ENCODE data around the gene UCKL1.

The UCKL1 gene

DNA sequence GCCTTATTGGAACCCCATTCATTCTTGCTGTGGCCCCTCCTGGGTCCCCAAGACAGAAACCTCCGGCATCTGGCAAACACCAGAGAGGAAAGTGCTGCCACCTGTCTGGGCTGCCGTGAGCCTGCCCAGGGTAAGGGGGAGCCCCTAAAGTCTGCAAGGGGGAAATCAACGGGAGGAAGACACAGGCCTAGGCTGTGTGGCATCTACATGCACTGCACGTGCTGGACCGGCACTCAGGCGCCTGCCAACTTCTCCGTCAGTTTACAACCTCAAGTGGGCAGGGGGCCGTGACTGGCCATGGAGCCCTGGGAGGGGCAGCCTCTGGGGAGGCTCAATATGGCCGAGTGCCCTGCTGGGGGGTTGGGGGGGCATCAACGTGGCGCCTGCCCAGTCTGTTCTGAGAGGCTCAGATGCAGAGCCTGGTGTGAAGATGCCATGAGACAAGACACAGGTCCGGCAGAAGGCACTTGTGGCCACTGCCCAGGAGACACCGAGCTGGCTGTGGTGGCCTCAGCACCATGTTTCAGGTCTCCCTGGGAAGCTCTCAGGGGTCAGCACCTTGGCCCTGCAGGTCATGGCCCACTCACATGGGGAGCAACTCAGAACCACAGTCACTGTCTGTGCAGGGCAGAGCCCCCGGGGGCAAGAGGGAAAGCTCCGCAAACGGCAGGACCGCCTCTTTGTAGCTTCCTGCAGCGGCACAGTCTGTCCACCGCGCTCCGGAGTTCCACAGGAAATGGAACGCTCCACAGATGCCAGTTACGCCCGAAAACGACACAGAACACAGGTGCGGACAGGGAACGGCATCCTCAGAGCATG, 8.4 kb downstream of the UCKL1 start:
- H3K4me3 ChIP-seq (ENCODE audit: low read depth, low read length) = no peak overlapping the region
- no peak for DNase-seq (ENCODE audit: low read depth)
- TF ChIP-seq CTCF (IDR thresholded peaks at IDR 0.05; ENCODE audit: low read depth, low read length) = no peak
- no peak for TF ChIP-seq MAX (IDR thresholded peaks at IDR 0.05; ENCODE audit: low read depth, low read length)
- no peak for TF ChIP-seq MYC (IDR thresholded peaks at IDR 0.05; ENCODE audit: low read depth, low read length)

DNA sequence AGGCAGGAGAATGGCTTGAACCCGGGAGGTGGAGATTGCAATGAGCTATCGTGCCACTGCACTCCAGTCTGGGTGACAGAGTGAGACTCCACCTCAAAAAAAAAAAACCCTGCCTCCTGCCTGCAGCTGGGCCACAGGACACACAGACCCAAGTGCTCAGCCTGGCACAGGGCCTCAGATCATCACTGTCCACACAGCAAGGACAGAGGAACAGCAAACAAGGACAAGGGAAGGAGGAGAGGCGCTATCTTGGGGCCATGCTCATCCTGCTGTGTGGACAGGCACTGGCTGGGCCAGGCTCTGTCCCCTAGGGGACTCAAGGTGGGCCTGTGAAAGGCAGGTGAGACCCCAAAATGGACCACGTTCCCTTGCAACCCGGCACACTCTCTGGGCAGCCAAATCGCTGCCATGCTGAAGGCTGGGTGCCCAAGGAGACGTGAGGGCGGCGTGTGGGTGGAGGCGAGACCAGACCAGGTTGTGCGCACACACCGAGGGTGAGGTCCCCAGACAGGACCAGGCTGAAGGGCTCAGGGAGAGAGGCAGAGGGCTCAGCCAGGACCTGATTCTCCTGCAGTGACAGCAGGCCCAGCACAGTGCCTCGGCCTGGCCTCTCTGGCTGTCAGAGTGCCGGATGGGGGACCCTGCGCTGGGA, 9.1 kb downstream of the UCKL1 start:
- no peak for TF ChIP-seq MYC (IDR thresholded peaks at IDR 0.05; ENCODE audit: low read depth, low read length)
- no peak for TF ChIP-seq MAX (IDR thresholded peaks at IDR 0.05; ENCODE audit: low read depth, low read length)
- no peak for TF ChIP-seq POLR2A (IDR thresholded peaks at IDR 0.05; ENCODE audit: extremely low read depth, insufficient read length)
- no peak for TF ChIP-seq CTCF (IDR thresholded peaks at IDR 0.05; ENCODE audit: low read depth, low read length)
- H3K4me3 ChIP-seq (ENCODE audit: low read depth, low read length) = no peak overlapping the region
- no peak for DNase-seq (ENCODE audit: low read depth)

DNA sequence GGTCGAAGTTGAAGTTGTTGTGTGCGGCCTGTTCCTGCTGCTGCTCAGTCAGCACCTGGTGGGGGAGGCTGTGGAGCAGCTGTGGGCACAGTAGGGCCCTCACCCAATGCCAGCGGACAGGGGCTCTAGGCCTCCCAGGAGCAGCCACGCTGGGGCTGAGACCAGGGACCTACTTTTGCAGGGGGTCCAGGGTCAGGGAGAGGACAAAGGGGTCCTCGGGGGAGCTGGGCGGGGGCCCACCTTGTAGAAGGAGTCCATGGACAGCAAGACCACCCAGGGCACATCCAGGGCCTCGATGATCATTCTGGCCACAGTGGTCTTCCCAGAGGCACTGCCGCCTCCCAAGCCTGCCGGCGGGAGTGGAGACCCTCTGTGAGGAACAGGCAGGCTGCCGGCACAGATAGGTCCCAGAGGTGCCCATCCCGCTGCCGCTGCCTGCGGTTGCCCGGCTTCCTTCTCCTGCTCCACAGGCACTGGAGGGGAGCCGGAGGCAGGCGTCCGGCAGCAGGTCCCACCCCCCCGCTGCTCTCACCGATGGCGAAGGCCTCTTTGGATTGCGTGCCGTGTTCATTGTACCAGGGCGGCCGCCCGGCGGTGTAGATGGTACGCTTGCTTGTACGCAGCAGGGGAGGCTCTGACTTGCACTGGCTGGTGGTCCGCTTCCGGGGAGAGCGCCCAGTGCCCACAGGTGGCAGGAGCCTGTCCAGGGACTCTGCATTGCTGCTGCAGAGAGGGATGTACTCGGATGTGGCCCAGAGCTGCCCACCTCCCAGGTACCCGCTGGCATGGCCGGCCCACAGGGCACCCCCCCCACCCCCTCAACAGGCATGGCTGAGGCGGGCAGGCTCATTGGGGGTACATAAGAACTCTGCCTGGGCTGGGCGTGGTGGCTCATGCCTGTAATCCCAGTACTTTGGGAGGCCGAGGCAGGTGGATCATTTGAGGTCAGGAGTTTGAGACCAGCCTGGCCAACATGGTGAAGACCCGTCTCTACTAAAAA, 10.0 kb downstream of the UCKL1 start:
- TF ChIP-seq MAX (IDR thresholded peaks at IDR 0.05; ENCODE audit: low read depth, low read length) (no peak), POLR2A (IDR thresholded peaks at IDR 0.05; ENCODE audit: extremely low read depth, insufficient read length) (no peak), CTCF (IDR thresholded peaks at IDR 0.05; ENCODE audit: low read depth, low read length) (no peak), MYC (IDR thresholded peaks at IDR 0.05; ENCODE audit: low read depth, low read length) (no peak)
- DNase-seq (ENCODE audit: low read depth) = no peak
- H3K4me3 ChIP-seq (ENCODE audit: low read depth, low read length) = no peak overlapping the region

DNA sequence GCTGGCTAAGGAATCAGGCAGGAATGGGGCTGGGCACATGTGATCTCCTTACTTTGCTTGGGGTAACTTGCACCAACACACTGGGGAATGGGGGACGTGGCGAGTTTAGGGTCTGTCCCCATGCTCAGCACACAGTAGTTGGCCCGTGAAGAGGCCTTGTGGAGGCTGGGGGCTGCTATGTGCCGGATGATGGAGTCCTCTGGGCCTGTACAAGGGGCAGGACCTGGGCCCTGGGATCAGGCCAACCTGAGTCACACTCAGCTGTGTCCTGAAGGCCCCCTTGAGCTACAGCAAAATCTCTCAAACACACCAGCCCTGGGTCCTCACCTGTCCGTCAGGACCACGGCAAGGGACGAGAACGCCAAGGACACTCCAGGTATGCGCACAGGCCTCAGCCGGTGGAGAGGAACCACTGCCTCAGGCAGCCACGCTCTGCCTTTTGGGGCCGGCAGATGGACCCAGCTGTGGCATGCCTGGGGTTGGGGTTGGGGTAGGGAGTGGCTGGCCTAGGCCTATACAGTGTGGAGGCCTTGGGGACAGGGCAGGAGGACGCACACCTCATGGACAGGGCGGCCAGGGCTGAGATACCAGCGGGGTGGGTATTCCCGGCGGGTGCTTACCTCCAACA, 11.1 kb downstream of the UCKL1 start:
- no peak for TF ChIP-seq MAX (IDR thresholded peaks at IDR 0.05; ENCODE audit: low read depth, low read length)
- no peak for TF ChIP-seq CTCF (IDR thresholded peaks at IDR 0.05; ENCODE audit: low read depth, low read length)
- no peak for TF ChIP-seq MYC (IDR thresholded peaks at IDR 0.05; ENCODE audit: low read depth, low read length)
- TF ChIP-seq POLR2A (IDR thresholded peaks at IDR 0.05; ENCODE audit: extremely low read depth, insufficient read length) = no peak

More for the DNA sequence above, 11.1 kb downstream of the UCKL1 start:
- DNase-seq (ENCODE audit: low read depth) = no peak
- H3K4me3 ChIP-seq (ENCODE audit: low read depth, low read length) = no peak overlapping the region

Data from NB4 (cell line).